ENCODE data around the gene PAGE3. TPM values are rescaled to one million over a fixed set of nuclear protein-coding genes. Genes with fewer than 3 reads are reported as not detected.

Gene PAGE3
- total RNA-seq, 4 donors from 2014 or later = not detected

DNA sequence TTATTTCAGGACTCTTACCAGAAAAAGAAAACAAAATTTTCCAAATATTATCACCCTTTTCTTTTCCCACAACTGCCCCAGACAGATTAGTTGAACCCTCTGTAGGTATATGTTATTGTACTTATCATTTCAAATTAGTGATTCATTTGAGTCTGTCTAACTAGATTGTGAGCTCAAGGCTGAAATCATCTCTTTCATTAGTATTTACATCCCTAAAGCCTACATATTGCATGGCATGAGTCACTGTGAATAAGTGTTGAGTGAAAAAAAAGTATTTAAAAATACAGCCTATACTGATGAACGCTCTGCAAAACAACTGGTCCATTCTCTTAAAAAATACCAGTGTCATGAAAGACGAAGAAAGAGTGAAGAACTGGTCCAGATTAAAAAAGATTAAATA, 3.9 kb downstream of the PAGE3 start:
- in situ Hi-C loops (cut with MboI; ENCODE audit: low pct_ligation_motif_present in 1 of 4, low pct_unique_long_range_greater_than_20kb in 1 of 4, low sequenced_read_pairs in 3 of 4) = no loop called here
- TF ChIP-seq POLR2AphosphoS5 (IDR thresholded peaks at IDR 0.05) = no peak
- TF ChIP-seq EP300 (IDR thresholded peaks at IDR 0.05; ENCODE audit: low read depth) = no peak
- TF ChIP-seq, protein P1, sequence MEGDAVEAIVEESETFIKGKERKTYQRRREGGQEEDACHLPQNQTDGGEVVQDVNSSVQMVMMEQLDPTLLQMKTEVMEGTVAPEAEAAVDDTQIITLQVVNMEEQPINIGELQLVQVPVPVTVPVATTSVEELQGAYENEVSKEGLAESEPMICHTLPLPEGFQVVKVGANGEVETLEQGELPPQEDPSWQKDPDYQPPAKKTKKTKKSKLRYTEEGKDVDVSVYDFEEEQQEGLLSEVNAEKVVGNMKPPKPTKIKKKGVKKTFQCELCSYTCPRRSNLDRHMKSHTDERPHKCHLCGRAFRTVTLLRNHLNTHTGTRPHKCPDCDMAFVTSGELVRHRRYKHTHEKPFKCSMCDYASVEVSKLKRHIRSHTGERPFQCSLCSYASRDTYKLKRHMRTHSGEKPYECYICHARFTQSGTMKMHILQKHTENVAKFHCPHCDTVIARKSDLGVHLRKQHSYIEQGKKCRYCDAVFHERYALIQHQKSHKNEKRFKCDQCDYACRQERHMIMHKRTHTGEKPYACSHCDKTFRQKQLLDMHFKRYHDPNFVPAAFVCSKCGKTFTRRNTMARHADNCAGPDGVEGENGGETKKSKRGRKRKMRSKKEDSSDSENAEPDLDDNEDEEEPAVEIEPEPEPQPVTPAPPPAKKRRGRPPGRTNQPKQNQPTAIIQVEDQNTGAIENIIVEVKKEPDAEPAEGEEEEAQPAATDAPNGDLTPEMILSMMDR (IDR thresholded peaks at IDR 0.05) = no peak
- H3K4me1 ChIP-seq = no peaks in the 10 kb centered on the region
- H3K27ac ChIP-seq = no peak overlapping the region
- no peaks in the 10 kb centered on the region for H3K36me3 ChIP-seq
- WGBS, 2 donors (ENCODE audit: low coverage in 1 of 2) = 58 to 64% methylated on average over 2 of the region's 2 CpGs
- no peak for DNase-seq
- H3K4me3 ChIP-seq = no peak overlapping the region
- H3K27me3 ChIP-seq = no peaks in the 10 kb centered on the region
- intact Hi-C loops (cut with DNase I; ENCODE audit: low total_unique reads) = no loop called here
- H3K9me3 ChIP-seq = no peaks in the 10 kb centered on the region

- TF ChIP-seq, protein P1 (IDR thresholded peaks at IDR 0.05) = no peak
- TF ChIP-seq EP300 (IDR thresholded peaks at IDR 0.05; ENCODE audit: low read depth) = no peak
- no peak for TF ChIP-seq POLR2A (IDR thresholded peaks at IDR 0.05)
- no peak for TF ChIP-seq POLR2AphosphoS5 (IDR thresholded peaks at IDR 0.05)
- in situ Hi-C loops (cut with MboI; ENCODE audit: low pct_ligation_motif_present in 1 of 4, low pct_unique_long_range_greater_than_20kb in 1 of 4, low sequenced_read_pairs in 3 of 4) (no loop called here), intact Hi-C loops (cut with DNase I; ENCODE audit: low total_unique reads) (no loop called here)
- no peaks in the 10 kb centered on the region for H3K4me1 ChIP-seq
- H3K9me3 ChIP-seq = no peaks in the 10 kb centered on the region
- no peak overlapping the region for H3K27ac ChIP-seq
- no peak overlapping the region for H3K4me3 ChIP-seq
- no peak for DNase-seq
- no peaks in the 10 kb centered on the region for H3K27me3 ChIP-seq
- H3K36me3 ChIP-seq = no peaks in the 10 kb centered on the region
Observed at GRCh38 chrX:55253528-55253927, 11.2 kb downstream of the PAGE3 start.

- H3K9me3 ChIP-seq = no peaks in the 10 kb centered on the region
- intact Hi-C loops (cut with DNase I; ENCODE audit: low total_unique reads) (no loop called here), in situ Hi-C loops (cut with MboI; ENCODE audit: low pct_ligation_motif_present in 1 of 4, low pct_unique_long_range_greater_than_20kb in 1 of 4, low sequenced_read_pairs in 3 of 4) (no loop called here)
- WGBS, 2 donors (ENCODE audit: low coverage in 1 of 2) = 60% methylated on average over 6 of the region's 6 CpGs; no CpG with 5 or more reads in 1 of the 2 donors
- H3K4me1 ChIP-seq = no peaks in the 10 kb centered on the region
- no peaks in the 10 kb centered on the region for H3K27me3 ChIP-seq
- H3K27ac ChIP-seq = no peak overlapping the region
- no peaks in the 10 kb centered on the region for H3K36me3 ChIP-seq
- no peak for TF ChIP-seq POLR2AphosphoS5 (IDR thresholded peaks at IDR 0.05)
- no peak for TF ChIP-seq POLR2A (IDR thresholded peaks at IDR 0.05)
- TF ChIP-seq EP300 (IDR thresholded peaks at IDR 0.05; ENCODE audit: low read depth) = no peak
- TF ChIP-seq, protein P1 (IDR thresholded peaks at IDR 0.05) = no peak
- no peak for DNase-seq
- no peak overlapping the region for H3K4me3 ChIP-seq
Observed at GRCh38 chrX:55240788-55241340, 23.9 kb downstream of the PAGE3 start.

DNA sequence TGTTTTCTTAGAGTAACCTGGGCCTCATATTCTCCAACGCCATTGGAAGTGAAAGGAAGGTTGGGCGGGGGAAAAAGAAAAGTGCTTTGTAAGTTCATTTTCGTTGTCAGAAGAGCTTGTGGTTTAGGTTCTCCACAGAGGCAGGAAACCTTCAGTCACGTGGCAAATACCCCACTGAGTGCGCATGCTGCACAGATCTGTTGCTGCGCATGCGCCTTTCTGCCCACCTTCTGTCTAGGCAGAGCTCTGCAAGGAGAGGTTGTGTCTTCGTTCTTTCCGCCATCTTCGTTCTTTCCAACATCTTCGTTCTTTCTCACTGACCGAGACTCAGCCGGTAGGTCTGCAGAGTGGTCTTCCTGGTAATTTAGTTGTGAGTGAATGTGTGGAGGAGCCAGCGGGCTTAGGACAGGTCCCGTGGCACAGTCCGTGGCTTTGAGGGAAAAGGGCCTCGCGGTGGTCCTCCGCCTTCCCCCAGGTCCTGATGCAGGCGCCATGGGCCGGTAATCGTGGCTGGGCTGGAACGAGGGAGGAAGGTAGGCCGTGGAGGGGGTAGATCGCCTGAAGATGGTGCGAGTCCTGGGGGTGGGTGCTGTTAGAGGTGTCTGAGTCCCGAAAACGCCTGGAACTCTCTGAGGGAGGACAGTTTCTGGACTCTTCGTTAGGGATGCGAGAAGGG, 44.5 kb downstream of the PAGE3 start, which contains the start of gene PAGE5:
Gene PAGE5 (plus strand): TSS at position 228 of the 676 bp plus-strand sequence. CDS start 1,037 bp downstream, outside the sequence.
- WGBS, 2 donors (ENCODE audit: low coverage in 1 of 2) = 74 to 85% methylated on average over 4 to 30 of the region's 30 CpGs
- H3K36me3 ChIP-seq = no peaks in the 10 kb centered on the region
- no peaks in the 10 kb centered on the region for H3K9me3 ChIP-seq

More for the DNA sequence above, 44.5 kb downstream of the PAGE3 start, which contains the start of gene PAGE5:
- Histone ChIP-seq H3K27me3 (no peaks in the 10 kb centered on the region), H3K4me3 (no peak within 1 kb of the TSS), H3K4me1 (no peaks in the 10 kb centered on the region), H3K27ac (no peak within 1 kb of the TSS)
- in situ Hi-C loops (cut with MboI; ENCODE audit: low pct_ligation_motif_present in 1 of 4, low pct_unique_long_range_greater_than_20kb in 1 of 4, low sequenced_read_pairs in 3 of 4) = no loop called here
- no peak for DNase-seq
- TF ChIP-seq POLR2AphosphoS5 (IDR thresholded peaks at IDR 0.05) (no peak), EP300 (IDR thresholded peaks at IDR 0.05; ENCODE audit: low read depth) (no peak), POLR2A (IDR thresholded peaks at IDR 0.05) (no peak)
- TF ChIP-seq, protein P1 (IDR thresholded peaks at IDR 0.05) = no peak
- intact Hi-C loops (cut with DNase I; ENCODE audit: low total_unique reads) = no loop called here

Measured in transverse colon (tissue), 4 donors.